GM15510 (cell line): ENCODE results near the gene TANC1.

Experiments used
- POLR2A ChIP-seq: IDR thresholded peaks from 3 replicates; pipeline ENCODE4 v1.6.1; 2011; ENCODE audit warnings: borderline replicate concordance; ENCODE audit not compliant: insufficient read length; ENCODE audit errors: extremely low read depth

Gene TANC1

DNA sequence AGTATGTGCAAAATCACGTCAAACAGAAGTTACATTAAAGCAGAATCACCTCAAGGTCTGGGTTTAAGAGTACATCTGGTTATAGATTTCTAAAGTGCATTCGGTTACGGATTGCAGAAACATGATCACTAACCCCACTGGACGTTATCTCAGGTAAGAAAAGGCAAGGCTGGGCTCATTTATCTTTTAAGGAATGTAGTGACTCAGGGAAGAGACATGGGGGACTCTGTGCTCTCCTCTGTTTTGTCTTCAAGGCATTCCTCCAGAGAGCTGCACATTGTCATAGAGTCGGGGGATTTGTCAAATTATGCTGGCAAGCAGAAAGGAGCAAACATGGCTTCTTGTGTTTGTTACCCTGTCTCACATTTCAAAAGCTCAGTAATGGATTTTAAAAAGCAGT is 303.7 kb downstream of the TANC1 start:
- no peak for TF ChIP-seq POLR2A

DNA sequence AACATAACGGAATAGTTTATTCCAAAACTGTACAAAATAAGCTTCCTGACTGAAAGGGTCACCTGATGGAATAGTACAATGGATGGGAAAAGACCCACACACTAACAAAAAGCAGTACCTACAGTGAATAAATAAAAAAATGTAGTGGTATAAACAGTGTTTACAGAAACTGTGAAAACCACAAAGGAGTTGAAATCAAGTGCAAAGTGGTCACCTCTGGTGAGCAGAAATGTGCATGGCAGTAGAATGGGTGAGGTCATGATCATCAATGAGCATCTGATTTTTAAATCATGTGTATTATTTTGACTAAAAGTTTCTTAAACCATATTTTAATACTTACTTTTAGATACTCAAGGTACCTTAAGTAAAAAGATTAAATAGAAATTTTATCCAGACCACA is 306.7 kb downstream of the TANC1 start:
- no peak for TF ChIP-seq POLR2A

DNA sequence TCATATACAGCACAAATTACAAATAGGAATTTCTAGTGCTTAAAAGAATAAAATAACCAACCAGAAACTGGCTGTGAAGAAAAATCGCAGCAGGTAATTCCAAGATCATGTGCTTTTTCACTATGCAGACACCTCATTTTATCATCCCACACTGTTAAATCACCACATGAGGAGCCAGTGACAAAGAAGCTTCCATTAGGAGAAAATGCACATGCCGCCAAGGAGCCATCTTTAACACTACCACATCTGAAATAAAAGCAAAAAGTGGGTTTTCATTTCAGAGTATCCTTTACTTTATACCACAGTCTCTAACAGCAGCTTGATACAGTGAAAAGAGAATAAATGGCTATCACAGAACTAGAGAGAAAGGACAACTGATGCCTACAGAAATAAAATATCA is 311.3 kb downstream of the TANC1 start:
- TF ChIP-seq POLR2A: no peak

DNA sequence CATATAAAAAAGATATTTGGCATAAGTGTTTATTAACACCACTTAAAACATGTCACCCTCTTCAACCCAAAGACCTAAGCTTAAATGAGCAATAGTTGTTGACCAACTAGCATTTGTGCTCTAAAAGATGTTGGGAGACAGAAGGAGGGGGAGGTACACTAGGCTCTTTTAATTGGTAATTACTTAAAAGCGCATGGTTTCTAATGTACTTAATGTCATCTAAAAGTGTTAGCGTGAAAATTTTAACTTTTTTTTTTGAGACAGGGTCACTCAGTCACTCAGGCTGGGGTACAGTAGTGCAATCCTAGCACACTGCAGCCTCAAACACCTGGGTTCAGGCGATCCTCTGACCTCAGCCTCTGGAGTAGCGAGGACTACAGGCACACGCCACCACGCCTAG is 312.6 kb downstream of the TANC1 start:
- TF ChIP-seq POLR2A: no peak
